GM12801 (cell line): ENCODE results near the gene GOT1.

Experiments
- TF ChIP-seq, protein P1 (sequence below): IDR thresholded peaks from one replicate; pipeline ENCODE4 v1.5.1; 2011; ENCODE audit warnings: control low read depth; ENCODE audit not compliant: insufficient read length; ENCODE audit errors: extremely low read depth

GOT1 gene

GRCh38 chr10:99360934-99361333 lies 69.5 kb downstream of the GOT1 start:
- TF ChIP-seq, protein P1, sequence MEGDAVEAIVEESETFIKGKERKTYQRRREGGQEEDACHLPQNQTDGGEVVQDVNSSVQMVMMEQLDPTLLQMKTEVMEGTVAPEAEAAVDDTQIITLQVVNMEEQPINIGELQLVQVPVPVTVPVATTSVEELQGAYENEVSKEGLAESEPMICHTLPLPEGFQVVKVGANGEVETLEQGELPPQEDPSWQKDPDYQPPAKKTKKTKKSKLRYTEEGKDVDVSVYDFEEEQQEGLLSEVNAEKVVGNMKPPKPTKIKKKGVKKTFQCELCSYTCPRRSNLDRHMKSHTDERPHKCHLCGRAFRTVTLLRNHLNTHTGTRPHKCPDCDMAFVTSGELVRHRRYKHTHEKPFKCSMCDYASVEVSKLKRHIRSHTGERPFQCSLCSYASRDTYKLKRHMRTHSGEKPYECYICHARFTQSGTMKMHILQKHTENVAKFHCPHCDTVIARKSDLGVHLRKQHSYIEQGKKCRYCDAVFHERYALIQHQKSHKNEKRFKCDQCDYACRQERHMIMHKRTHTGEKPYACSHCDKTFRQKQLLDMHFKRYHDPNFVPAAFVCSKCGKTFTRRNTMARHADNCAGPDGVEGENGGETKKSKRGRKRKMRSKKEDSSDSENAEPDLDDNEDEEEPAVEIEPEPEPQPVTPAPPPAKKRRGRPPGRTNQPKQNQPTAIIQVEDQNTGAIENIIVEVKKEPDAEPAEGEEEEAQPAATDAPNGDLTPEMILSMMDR = no peak

GRCh38 chr10:99358101-99358500 lies 72.3 kb downstream of the GOT1 start:
- TF ChIP-seq, protein P1 = no peak

GRCh38 chr10:99357691-99358090 lies 72.7 kb downstream of the GOT1 start:
- TF ChIP-seq, protein P1 = no peak

GRCh38 chr10:99353182-99353581 lies 77.2 kb downstream of the GOT1 start:
- TF ChIP-seq, protein P1 = no peak

DNA sequence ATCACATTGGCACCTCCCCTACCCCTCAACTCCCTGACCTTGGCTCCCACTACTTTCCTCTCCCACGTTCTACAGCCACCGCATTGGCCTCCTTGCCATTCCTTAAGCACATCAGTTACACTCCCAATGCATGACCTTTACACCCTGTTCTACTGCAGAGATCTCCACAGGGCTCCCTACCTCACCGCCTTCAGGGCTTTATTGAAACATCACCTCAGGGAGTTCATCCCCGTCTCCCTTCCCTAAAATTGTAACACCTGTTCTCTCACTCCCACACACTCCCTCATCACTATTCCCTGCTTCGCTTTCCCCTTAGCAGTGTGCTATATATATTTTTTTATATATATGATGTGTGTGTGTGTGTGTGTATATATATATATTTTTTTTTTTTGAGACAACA lies 82.8 kb downstream of the GOT1 start:
- TF ChIP-seq, protein P1 = no peak
